ENCODE data around the gene PDGFRB. TPM values are rescaled to one million over a fixed set of nuclear protein-coding genes. Genes with fewer than 3 reads are reported as not detected.

Gene PDGFRB
- total and polyA plus RNA-seq, 2 of the 4 experiments (the other 2 are of a cell fraction) = 108 to 124 TPM

- BruUV-seq (replicated peaks) = no TSS peak
- ATAC-seq (ENCODE audit: low read depth) (no peak), DNase-seq (no peak)
- Histone ChIP-seq H2BK5ac (ENCODE audit: low read depth, low read length, poor library complexity, severe bottlenecking) (no peak overlapping the region), H3K27me3 (ENCODE audit: control insufficient read depth, insufficient read depth, low read length) (peaks cover 30% of the 10 kb centered on the region), H2AK5ac (ENCODE audit: low read depth, low read length) (no peak overlapping the region), H3K14ac (replicated peaks; ENCODE audit: low read depth, low read length) (no peak overlapping the region), H4K91ac (ENCODE audit: insufficient read depth, low read depth, low read length) (no peak overlapping the region), H3K4me3 (ENCODE audit: insufficient read depth, low read depth, low read length) (no peak overlapping the region), H2BK15ac (ENCODE audit: low read depth, low read length) (no peak overlapping the region), H3K36me3 (ENCODE audit: control insufficient read depth, insufficient read depth, low read length) (no peaks in the 10 kb centered on the region), H2AK9ac (replicated peaks; ENCODE audit: low read depth, low read length, poor library complexity) (no peak overlapping the region), H3K18ac (ENCODE audit: low read depth, low read length) (no peak overlapping the region), H3K9me1 (ENCODE audit: insufficient read depth, low read length) (peaks cover 3% of the 10 kb centered on the region; the same call in 1 of the 2 replicates), H2BK20ac (ENCODE audit: low read depth, low read length) (no peak overlapping the region), H4K5ac (ENCODE audit: low read depth, low read length) (no peak overlapping the region), H3K27ac (ENCODE audit: insufficient read depth, low read length) (no peak overlapping the region), H2BK120ac (ENCODE audit: low read depth, low read length) (no peak overlapping the region), H3K23ac (ENCODE audit: low read depth, low read length) (no peak overlapping the region), H3K4ac (ENCODE audit: low read depth, low read length) (no peak overlapping the region), H4K20me1 (ENCODE audit: insufficient read depth, low read length) (no peaks in the 10 kb centered on the region), H3K4me2 (ENCODE audit: low read depth, low read length) (no peak overlapping the region), H3K9me3 (ENCODE audit: control insufficient read depth, insufficient read depth, low read length) (peaks cover 5% of the 10 kb centered on the region), H3K79me1 (ENCODE audit: low read depth in 1 of 2, low read length in 2 of 2) (no peaks in the 10 kb centered on the region), H4K8ac (ENCODE audit: low read depth in 2 of 2, low read length in 2 of 2) (no peak overlapping the region), H3K4me1 (ENCODE audit: control insufficient read depth, insufficient read depth, low read length) (peaks cover 4% of the 10 kb centered on the region; the same call in 1 of the 2 replicates), H3K9ac (ENCODE audit: low read depth, low read length) (no peak overlapping the region), H3K56ac (ENCODE audit: extremely low read depth, insufficient read depth, low read length) (no peak overlapping the region), H2AFZ (replicated peaks; ENCODE audit: low read length, poor library complexity) (peak overlapping the region; percentile 14)
- in situ Hi-C loops (cut with MboI; ENCODE audit: low sequenced_read_pairs) = no loop called here
- dilution Hi-C loops (cut with HindIII; ENCODE audit: low sequenced_read_pairs, unreplicated experiment) = no loop called here
- WGBS, 2 experiments (ENCODE audit: extremely low coverage in 2 of 2, insufficient read length in 1 of 2) = 76% methylated on average over 3 of the region's 8 CpGs; no CpG with 5 or more reads in 1 of the 2 experiments
- POLR2A ChIA-PET (ENCODE audit: unreplicated experiment) = no interaction called here
- intact Hi-C loops (cut with micrococcal nuclease) = no loop called here
- CTCF ChIA-PET = no interaction called here
- no peak for TF ChIP-seq RAD21 (IDR thresholded peaks at IDR 0.05; ENCODE audit: low read length)
- TF ChIP-seq MXI1 (IDR thresholded peaks at IDR 0.05; ENCODE audit: borderline replicate concordance, low read depth, low read length) = no peak
- TF ChIP-seq RFX5 (IDR thresholded peaks at IDR 0.05; ENCODE audit: low read depth, low read length) = no peak
- TF ChIP-seq MAZ (IDR thresholded peaks at IDR 0.05; ENCODE audit: borderline replicate concordance, low read depth, low read length) = no peak
- TF ChIP-seq CTCF (conservative IDR thresholded peaks at IDR 0.05; ENCODE audit: low read depth, low read length) = no peak
- TF ChIP-seq RCOR1 (IDR thresholded peaks at IDR 0.05; ENCODE audit: insufficient replicate concordance, low read length) = no peak
- no peak for TF ChIP-seq FOS (IDR thresholded peaks at IDR 0.05; ENCODE audit: low read depth, low read length)
- no peak for TF ChIP-seq NFE2L2 (IDR thresholded peaks at IDR 0.05; ENCODE audit: low read depth, low read length)
- TF ChIP-seq BHLHE40 (IDR thresholded peaks at IDR 0.05; ENCODE audit: low read depth, low read length) = no peak
- TF ChIP-seq POLR2A (IDR thresholded peaks at IDR 0.05; ENCODE audit: low read depth, low read length) = no peak
- TF ChIP-seq ELK1 (IDR thresholded peaks at IDR 0.05; ENCODE audit: borderline replicate concordance, low read depth, low read length) = no peak
- no peak for TF ChIP-seq CEBPB (IDR thresholded peaks at IDR 0.05; ENCODE audit: low read depth, low read length)
- no peak for TF ChIP-seq SMC3 (IDR thresholded peaks at IDR 0.05; ENCODE audit: low read depth, low read length)
- no peak for TF ChIP-seq USF2 (IDR thresholded peaks at IDR 0.05; ENCODE audit: low read depth, low read length)
- no peak for TF ChIP-seq MAFK (IDR thresholded peaks at IDR 0.05; ENCODE audit: low read depth, low read length)
These were observed 77.4 kb downstream of the PDGFRB start for GRCh38 chr5:150077996-150078801.
